HEK293 (cell line): ENCODE data around the gene ATP5F1D.
A peak's percentile ranks its signal among the peaks of the same experiment; 100 is the strongest.

Source experiments
- GLIS2 ChIP-seq: fragments of 450-650 bp; formaldehyde crosslinking; IDR thresholded peaks from 2 replicates; pipeline ENCODE4 v1.5.1; 2016; ENCODE audit warnings: missing biosample characterization, missing genetic modification characterization
- KLF7 ChIP-seq: fragments of 450-650 bp; formaldehyde crosslinking; IDR thresholded peaks from 2 replicates; pipeline ENCODE4 v1.5.1; 2016; ENCODE audit warnings: missing biosample characterization, missing genetic modification characterization, borderline replicate concordance
- MYNN ChIP-seq: fragments of 450-650 bp; formaldehyde crosslinking; IDR thresholded peaks from 2 replicates; pipeline ENCODE4 v1.5.1; 2016; ENCODE audit warnings: missing biosample characterization, missing genetic modification characterization, borderline replicate concordance
- ZBTB48 ChIP-seq: fragments of 450-650 bp; formaldehyde crosslinking; IDR thresholded peaks from 2 replicates; pipeline ENCODE4 v1.5.1; 2016; ENCODE audit warnings: missing biosample characterization, missing genetic modification characterization
- ZBTB8A ChIP-seq: fragments of 450-650 bp; formaldehyde crosslinking; IDR thresholded peaks from 2 replicates; pipeline ENCODE4 v1.5.1; 2016; ENCODE audit warnings: missing biosample characterization, missing genetic modification characterization
- ZNF133 ChIP-seq: fragments of 450-650 bp; formaldehyde crosslinking; IDR thresholded peaks from 2 replicates; pipeline ENCODE4 v1.5.1; 2016; ENCODE audit warnings: missing biosample characterization, missing genetic modification characterization
- ZNF202 ChIP-seq: fragments of 450-650 bp; formaldehyde crosslinking; IDR thresholded peaks from 2 replicates; pipeline ENCODE4 v1.5.1; 2016; ENCODE audit warnings: missing biosample characterization, missing genetic modification characterization, borderline replicate concordance
- ZNF214 ChIP-seq: fragments of 450-650 bp; formaldehyde crosslinking; IDR thresholded peaks from 2 replicates; pipeline ENCODE4 v1.5.1; 2017; ENCODE audit warnings: missing biosample characterization, mild to moderate bottlenecking, missing genetic modification characterization, borderline replicate concordance
- ZNF423 ChIP-seq: fragments of 450-650 bp; formaldehyde crosslinking; IDR thresholded peaks from 2 replicates; pipeline ENCODE4 v1.5.1; 2016; ENCODE audit warnings: missing biosample characterization, missing genetic modification characterization
- ZNF514 ChIP-seq: fragments of 450-650 bp; formaldehyde crosslinking; IDR thresholded peaks from 2 replicates; pipeline ENCODE4 v1.5.1; 2016; ENCODE audit warnings: missing biosample characterization, missing genetic modification characterization
- ZNF555 ChIP-seq: fragments of 450-650 bp; formaldehyde crosslinking; conservative IDR thresholded peaks from 2 replicates; pipeline ENCODE4 v1.5.1; 2017; ENCODE audit warnings: missing biosample characterization, mild to moderate bottlenecking, missing genetic modification characterization, inconsistent platforms
- ZNF600 ChIP-seq: fragments of 450-650 bp; formaldehyde crosslinking; IDR thresholded peaks from 2 replicates; pipeline ENCODE4 v1.5.1; 2016; ENCODE audit warnings: missing biosample characterization, missing genetic modification characterization
- ZNF747 ChIP-seq: fragments of 450-650 bp; formaldehyde crosslinking; IDR thresholded peaks from 2 replicates; pipeline ENCODE4 v1.5.1; 2016; ENCODE audit warnings: missing biosample characterization, missing genetic modification characterization
- ZNF843 ChIP-seq: fragments of 450-650 bp; formaldehyde crosslinking; IDR thresholded peaks from 2 replicates; pipeline ENCODE4 v1.5.1; 2016; ENCODE audit warnings: missing biosample characterization, missing genetic modification characterization
- ZSCAN30 ChIP-seq: fragments of 450-650 bp; IDR thresholded peaks from 2 replicates; pipeline ENCODE4 v1.5.1; 2018; ENCODE audit warnings: missing biosample characterization, mild to moderate bottlenecking, missing genetic modification characterization, moderate library complexity
- TF ChIP-seq, protein P1 (sequence below): fragments of 450-650 bp; formaldehyde crosslinking; IDR thresholded peaks from 2 replicates; pipeline ENCODE4 v1.5.1; 2016; ENCODE audit warnings: missing biosample characterization, missing genetic modification characterization
- TF ChIP-seq, protein P2 (sequence below): fragments of 450-650 bp; formaldehyde crosslinking; IDR thresholded peaks from 2 replicates; pipeline ENCODE4 v1.5.1; 2016; ENCODE audit warnings: missing biosample characterization, missing genetic modification characterization
- TF ChIP-seq, protein P3 (sequence below): fragments of 450-650 bp; formaldehyde crosslinking; conservative IDR thresholded peaks from 2 replicates; pipeline ENCODE4 v1.5.1; 2016; ENCODE audit warnings: low read depth, missing biosample characterization, missing genetic modification characterization
- TF ChIP-seq, protein P4 (sequence below): fragments of 450-650 bp; formaldehyde crosslinking; IDR thresholded peaks from 2 replicates; pipeline ENCODE4 v1.5.1; 2016; ENCODE audit warnings: missing biosample characterization, missing genetic modification characterization, low read depth
- TF ChIP-seq, protein P5 (sequence below): sonication (generic); formaldehyde crosslinking; IDR thresholded peaks from 2 replicates; pipeline ENCODE4 v1.8.1; 2022; ENCODE audit warnings: mild to moderate bottlenecking, moderate library complexity, missing genetic modification reagents
- TF ChIP-seq, protein P6 (sequence below): fragments of 450-650 bp; formaldehyde crosslinking; IDR thresholded peaks from 2 replicates; pipeline ENCODE4 v1.5.1; 2016; ENCODE audit warnings: missing biosample characterization, missing genetic modification characterization

Gene ATP5F1D

DNA sequence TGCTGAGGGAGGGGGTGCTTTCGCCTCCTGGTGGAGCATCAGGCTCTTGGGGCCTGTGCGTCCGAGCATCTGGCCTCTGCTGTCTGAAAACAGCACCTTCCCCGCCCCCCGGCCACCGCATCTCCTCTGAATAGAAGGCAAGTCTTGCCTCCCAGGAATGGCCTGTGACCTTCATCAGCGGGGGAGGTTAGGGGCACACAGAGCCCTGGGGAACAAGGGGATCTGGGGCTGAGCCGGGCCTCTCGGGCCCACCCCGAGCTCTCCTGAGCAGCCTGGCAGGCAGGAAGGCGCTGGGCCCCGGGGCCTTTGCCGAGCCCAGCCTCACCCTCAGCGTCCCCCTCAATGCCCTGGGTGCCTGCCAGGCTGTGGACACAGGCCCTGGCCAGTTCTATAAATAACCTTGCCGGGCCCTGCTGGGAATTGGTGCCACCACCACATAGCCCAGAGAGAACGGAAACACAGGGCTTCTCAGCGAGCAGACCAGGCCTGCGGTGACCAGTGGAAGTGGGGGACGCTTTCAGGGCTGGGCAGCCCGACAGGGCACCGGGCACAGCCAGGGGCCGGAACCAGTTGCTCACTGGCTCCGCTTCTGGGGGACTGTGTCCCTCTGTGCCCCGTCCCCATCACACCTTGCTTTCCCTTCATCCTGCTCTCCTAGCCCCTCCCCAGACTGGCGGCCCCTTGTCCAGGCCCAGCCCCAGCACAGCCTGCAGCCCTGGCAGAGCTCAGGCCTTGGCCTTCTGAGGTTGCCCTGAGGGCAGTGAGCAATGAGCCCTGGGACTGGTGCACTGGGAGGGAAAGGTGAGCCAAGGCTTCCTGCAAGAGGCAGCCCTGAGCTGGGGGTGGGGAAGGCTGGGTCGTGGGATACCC is 26.5 kb upstream of the ATP5F1D start (continued):
- TF ChIP-seq, protein P1, sequence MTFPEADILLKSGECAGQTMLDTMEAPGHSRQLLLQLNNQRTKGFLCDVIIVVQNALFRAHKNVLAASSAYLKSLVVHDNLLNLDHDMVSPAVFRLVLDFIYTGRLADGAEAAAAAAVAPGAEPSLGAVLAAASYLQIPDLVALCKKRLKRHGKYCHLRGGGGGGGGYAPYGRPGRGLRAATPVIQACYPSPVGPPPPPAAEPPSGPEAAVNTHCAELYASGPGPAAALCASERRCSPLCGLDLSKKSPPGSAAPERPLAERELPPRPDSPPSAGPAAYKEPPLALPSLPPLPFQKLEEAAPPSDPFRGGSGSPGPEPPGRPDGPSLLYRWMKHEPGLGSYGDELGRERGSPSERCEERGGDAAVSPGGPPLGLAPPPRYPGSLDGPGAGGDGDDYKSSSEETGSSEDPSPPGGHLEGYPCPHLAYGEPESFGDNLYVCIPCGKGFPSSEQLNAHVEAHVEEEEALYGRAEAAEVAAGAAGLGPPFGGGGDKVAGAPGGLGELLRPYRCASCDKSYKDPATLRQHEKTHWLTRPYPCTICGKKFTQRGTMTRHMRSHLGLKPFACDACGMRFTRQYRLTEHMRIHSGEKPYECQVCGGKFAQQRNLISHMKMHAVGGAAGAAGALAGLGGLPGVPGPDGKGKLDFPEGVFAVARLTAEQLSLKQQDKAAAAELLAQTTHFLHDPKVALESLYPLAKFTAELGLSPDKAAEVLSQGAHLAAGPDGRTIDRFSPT (tag by site-specific recombination): no peak
- TF ChIP-seq ZNF843 (tag by site-specific recombination) (no peak), MYNN (tag by site-specific recombination) (no peak), ZNF423 (tag by site-specific recombination) (no peak), KLF7 (tag by site-specific recombination) (no peak), ZNF747 (tag by site-specific recombination) (no peak), ZNF600 (tag by site-specific recombination) (0 out of 2 replicates have a peak, but pooled peaks have one; percentile 13), ZNF555 (tag by site-specific recombination) (no peak), GLIS2 (tag by site-specific recombination) (no peak), ZBTB8A (tag by site-specific recombination) (0 out of 2 replicates have a peak, but pooled peaks have one; percentile 31), ZSCAN30 (tag by site-specific recombination) (no peak), ZNF133 (tag by site-specific recombination) (no peak), ZBTB48 (tag by site-specific recombination) (peak; percentile 58; the same call in 1 of the 2 replicates), ZNF202 (no peak), ZNF514 (tag by site-specific recombination) (no peak), ZNF214 (tag by site-specific recombination) (no peak)
- TF ChIP-seq, protein P2, sequence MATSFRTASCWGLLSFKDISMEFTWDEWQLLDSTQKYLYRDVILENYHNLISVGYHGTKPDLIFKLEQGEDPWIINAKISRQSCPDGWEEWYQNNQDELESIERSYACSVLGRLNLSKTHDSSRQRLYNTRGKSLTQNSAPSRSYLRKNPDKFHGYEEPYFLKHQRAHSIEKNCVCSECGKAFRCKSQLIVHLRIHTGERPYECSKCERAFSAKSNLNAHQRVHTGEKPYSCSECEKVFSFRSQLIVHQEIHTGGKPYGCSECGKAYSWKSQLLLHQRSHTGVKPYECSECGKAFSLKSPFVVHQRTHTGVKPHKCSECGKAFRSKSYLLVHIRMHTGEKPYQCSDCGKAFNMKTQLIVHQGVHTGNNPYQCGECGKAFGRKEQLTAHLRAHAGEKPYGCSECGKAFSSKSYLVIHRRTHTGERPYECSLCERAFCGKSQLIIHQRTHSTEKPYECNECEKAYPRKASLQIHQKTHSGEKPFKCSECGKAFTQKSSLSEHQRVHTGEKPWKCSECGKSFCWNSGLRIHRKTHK (tag by site-specific recombination): no peak
- TF ChIP-seq, protein P3, sequence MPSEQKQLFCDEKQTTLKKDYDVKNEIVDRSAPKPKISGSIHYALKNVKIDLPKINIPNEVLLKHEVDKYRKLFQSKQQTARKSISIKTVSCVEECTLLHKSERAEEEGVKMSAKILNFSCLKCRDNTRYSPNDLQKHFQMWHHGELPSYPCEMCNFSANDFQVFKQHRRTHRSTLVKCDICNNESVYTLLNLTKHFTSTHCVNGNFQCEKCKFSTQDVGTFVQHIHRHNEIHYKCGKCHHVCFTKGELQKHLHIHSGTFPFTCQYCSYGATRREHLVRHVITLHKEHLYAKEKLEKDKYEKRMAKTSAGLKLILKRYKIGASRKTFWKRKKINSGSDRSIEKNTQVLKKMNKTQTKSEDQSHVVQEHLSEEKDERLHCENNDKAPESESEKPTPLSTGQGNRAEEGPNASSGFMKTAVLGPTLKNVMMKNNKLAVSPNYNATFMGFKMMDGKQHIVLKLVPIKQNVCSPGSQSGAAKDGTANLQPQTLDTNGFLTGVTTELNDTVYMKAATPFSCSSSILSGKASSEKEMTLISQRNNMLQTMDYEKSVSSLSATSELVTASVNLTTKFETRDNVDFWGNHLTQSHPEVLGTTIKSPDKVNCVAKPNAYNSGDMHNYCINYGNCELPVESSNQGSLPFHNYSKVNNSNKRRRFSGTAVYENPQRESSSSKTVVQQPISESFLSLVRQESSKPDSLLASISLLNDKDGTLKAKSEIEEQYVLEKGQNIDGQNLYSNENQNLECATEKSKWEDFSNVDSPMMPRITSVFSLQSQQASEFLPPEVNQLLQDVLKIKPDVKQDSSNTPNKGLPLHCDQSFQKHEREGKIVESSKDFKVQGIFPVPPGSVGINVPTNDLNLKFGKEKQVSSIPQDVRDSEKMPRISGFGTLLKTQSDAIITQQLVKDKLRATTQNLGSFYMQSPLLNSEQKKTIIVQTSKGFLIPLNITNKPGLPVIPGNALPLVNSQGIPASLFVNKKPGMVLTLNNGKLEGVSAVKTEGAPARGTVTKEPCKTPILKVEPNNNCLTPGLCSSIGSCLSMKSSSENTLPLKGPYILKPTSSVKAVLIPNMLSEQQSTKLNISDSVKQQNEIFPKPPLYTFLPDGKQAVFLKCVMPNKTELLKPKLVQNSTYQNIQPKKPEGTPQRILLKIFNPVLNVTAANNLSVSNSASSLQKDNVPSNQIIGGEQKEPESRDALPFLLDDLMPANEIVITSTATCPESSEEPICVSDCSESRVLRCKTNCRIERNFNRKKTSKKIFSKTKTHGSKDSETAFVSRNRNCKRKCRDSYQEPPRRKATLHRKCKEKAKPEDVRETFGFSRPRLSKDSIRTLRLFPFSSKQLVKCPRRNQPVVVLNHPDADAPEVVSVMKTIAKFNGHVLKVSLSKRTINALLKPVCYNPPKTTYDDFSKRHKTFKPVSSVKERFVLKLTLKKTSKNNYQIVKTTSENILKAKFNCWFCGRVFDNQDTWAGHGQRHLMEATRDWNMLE (tag by site-specific recombination): no peak
- TF ChIP-seq, protein P4, sequence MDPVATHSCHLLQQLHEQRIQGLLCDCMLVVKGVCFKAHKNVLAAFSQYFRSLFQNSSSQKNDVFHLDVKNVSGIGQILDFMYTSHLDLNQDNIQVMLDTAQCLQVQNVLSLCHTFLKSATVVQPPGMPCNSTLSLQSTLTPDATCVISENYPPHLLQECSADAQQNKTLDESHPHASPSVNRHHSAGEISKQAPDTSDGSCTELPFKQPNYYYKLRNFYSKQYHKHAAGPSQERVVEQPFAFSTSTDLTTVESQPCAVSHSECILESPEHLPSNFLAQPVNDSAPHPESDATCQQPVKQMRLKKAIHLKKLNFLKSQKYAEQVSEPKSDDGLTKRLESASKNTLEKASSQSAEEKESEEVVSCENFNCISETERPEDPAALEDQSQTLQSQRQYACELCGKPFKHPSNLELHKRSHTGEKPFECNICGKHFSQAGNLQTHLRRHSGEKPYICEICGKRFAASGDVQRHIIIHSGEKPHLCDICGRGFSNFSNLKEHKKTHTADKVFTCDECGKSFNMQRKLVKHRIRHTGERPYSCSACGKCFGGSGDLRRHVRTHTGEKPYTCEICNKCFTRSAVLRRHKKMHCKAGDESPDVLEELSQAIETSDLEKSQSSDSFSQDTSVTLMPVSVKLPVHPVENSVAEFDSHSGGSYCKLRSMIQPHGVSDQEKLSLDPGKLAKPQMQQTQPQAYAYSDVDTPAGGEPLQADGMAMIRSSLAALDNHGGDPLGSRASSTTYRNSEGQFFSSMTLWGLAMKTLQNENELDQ (tag by site-specific recombination): no peak
- TF ChIP-seq, protein P5, sequence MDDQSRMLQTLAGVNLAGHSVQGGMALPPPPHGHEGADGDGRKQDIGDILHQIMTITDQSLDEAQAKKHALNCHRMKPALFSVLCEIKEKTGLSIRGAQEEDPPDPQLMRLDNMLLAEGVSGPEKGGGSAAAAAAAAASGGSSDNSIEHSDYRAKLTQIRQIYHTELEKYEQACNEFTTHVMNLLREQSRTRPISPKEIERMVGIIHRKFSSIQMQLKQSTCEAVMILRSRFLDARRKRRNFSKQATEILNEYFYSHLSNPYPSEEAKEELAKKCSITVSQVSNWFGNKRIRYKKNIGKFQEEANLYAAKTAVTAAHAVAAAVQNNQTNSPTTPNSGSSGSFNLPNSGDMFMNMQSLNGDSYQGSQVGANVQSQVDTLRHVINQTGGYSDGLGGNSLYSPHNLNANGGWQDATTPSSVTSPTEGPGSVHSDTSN (CRISPR knock-in tag): no peak
- TF ChIP-seq, protein P6, sequence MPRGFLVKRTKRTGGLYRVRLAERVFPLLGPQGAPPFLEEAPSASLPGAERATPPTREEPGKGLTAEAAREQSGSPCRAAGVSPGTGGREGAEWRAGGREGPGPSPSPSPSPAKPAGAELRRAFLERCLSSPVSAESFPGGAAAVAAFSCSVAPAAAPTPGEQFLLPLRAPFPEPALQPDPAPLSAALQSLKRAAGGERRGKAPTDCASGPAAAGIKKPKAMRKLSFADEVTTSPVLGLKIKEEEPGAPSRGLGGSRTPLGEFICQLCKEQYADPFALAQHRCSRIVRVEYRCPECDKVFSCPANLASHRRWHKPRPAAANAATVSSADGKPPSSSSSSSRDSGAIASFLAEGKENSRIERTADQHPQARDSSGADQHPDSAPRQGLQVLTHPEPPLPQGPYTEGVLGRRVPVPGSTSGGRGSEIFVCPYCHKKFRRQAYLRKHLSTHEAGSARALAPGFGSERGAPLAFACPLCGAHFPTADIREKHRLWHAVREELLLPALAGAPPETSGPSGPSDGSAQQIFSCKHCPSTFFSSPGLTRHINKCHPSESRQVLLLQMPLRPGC (tag by site-specific recombination): no peak
